AG09319 (cell line): Measurements from ENCODE around the gene GTF3C1.

Experiments
- DNase-seq: peaks from one replicate; pipeline ENCODE4 v3.0.0-alpha.2; 2010; ENCODE audit warnings: low read depth; ENCODE audit errors: extremely low read depth
- TF ChIP-seq, protein P1 (sequence below): IDR thresholded peaks from 2 replicates; pipeline ENCODE4 v1.5.1; 2011; ENCODE audit warnings: low read depth, mild to moderate bottlenecking, inconsistent platforms, low read length, moderate library complexity

Gene GTF3C1

DNA sequence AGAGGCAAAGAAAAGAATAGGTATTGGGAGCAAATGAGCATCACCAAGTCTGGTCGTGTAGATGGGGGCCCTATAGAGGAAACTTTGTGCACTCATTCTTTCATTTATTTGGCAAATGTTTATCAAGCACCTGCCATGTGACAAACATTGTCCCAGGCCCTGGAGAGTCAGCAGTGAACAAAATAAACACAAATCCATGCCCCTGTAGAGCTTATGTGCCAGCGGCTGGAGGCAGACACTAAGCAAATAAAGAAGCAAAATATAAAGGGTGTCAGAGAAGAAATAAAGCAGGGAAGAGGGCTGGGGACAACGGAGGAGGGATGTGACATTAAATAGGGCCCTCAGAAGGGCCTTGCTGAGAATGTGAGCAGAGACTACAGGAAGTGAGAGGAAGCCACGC lies 45.8 kb upstream of the GTF3C1 start:
- no peak for DNase-seq
- TF ChIP-seq, protein P1, sequence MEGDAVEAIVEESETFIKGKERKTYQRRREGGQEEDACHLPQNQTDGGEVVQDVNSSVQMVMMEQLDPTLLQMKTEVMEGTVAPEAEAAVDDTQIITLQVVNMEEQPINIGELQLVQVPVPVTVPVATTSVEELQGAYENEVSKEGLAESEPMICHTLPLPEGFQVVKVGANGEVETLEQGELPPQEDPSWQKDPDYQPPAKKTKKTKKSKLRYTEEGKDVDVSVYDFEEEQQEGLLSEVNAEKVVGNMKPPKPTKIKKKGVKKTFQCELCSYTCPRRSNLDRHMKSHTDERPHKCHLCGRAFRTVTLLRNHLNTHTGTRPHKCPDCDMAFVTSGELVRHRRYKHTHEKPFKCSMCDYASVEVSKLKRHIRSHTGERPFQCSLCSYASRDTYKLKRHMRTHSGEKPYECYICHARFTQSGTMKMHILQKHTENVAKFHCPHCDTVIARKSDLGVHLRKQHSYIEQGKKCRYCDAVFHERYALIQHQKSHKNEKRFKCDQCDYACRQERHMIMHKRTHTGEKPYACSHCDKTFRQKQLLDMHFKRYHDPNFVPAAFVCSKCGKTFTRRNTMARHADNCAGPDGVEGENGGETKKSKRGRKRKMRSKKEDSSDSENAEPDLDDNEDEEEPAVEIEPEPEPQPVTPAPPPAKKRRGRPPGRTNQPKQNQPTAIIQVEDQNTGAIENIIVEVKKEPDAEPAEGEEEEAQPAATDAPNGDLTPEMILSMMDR = no peak

DNA sequence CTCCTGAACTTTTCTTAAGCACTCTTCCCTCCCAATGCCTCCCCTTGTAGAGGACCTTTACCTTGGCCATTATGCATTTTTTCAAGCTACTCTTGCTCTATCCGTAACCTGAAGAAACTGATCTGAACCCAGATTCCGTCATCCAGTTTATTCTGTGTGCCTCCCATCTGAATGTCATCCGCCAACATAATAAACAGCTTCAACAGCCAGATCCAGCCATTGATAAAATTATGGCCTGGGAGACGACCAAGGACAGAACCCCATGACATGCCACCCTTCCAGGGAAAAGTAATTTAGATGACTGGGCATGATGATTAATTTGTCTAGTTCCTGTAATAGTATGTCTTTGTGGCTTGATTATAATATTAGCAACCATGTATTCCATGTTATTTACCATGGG lies 42.1 kb upstream of the GTF3C1 start:
- DNase-seq = no peak
- TF ChIP-seq, protein P1 = no peak

- DNase-seq = no peak
- TF ChIP-seq, protein P1 = no peak
These were observed 38.3 kb upstream of the GTF3C1 start for GRCh38 chr16:27588057-27588456.

DNA sequence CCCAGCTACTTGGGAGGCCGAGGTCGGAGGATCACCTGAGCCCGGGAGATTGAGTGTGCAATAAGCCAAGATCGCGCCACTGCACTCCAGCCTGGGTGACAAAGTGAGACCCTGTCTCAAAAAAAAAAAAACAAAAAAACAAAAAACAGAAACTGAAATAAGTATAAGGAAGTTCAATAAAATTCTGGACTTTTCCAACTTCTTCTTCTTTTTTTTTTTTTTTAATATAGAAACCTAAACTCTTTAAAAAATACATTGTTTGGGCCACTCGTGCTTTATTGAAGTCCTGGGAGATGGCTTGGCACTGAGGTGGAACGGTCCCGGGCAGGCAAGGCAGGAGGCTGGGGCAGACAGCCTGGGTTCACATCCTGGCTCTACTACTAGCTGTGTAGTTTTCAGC lies 37.0 kb upstream of the GTF3C1 start:
- no peak for DNase-seq
- TF ChIP-seq, protein P1 = no peak

DNA sequence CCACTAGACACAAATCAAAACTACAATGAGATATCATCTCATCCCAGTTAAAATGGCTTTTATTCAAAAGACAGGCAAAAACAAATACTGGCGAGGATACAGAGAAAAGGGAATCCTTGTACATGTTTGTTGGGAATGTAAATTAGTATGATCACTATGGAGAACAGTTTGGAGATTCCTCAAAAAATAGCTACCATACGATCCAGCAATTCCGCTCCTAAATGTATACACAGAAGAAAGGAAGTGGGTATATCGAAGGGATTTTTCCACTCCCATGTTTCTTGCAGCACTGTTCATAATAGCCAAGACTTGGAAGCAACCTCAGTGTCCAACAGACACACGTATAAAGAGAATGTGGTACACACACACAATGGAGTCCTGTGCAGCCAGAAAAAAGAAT lies 35.5 kb upstream of the GTF3C1 start:
- TF ChIP-seq, protein P1 = no peak
- no peak for DNase-seq

GRCh38 chr16:27583634-27584033 lies 33.9 kb upstream of the GTF3C1 start:
- DNase-seq = no peak
- TF ChIP-seq, protein P1 = no peak

- TF ChIP-seq, protein P1 = no peak
- DNase-seq = no peak
These were observed 33.2 kb upstream of the GTF3C1 start for GRCh38 chr16:27582883-27583282.
